Mucosa of stomach (tissue), 1 donor: ENCODE results near the gene RASAL2.

Source experiments
- H3K27me3 ChIP-seq: one replicate; pipeline ENCODE4 v1.7.0; 2013; ENCODE audit warnings: mild to moderate bottlenecking, low read length; ENCODE audit not compliant: control insufficient read depth, insufficient read depth
- H3K36me3 ChIP-seq: one replicate; pipeline ENCODE4 v1.7.0; 2013; ENCODE audit warnings: low read length; ENCODE audit not compliant: control insufficient read depth, insufficient read depth
- H3K4me1 ChIP-seq: one replicate; pipeline ENCODE4 v1.7.0; 2013; ENCODE audit warnings: mild to moderate bottlenecking, low read length; ENCODE audit not compliant: control insufficient read depth, insufficient read depth
- H3K4me3 ChIP-seq: one replicate; pipeline ENCODE4 v1.7.0; 2013; ENCODE audit warnings: low read length
- H3K9ac ChIP-seq: one replicate; pipeline ENCODE4 v1.7.0; 2013; ENCODE audit warnings: mild to moderate bottlenecking, low read length, moderate library complexity
- H3K9me3 ChIP-seq: one replicate; pipeline ENCODE4 v1.7.0; 2013; ENCODE audit warnings: mild to moderate bottlenecking, low read length, moderate library complexity; ENCODE audit not compliant: control insufficient read depth
- donor health status: Pancreatic carcinoma.

Gene RASAL2

DNA sequence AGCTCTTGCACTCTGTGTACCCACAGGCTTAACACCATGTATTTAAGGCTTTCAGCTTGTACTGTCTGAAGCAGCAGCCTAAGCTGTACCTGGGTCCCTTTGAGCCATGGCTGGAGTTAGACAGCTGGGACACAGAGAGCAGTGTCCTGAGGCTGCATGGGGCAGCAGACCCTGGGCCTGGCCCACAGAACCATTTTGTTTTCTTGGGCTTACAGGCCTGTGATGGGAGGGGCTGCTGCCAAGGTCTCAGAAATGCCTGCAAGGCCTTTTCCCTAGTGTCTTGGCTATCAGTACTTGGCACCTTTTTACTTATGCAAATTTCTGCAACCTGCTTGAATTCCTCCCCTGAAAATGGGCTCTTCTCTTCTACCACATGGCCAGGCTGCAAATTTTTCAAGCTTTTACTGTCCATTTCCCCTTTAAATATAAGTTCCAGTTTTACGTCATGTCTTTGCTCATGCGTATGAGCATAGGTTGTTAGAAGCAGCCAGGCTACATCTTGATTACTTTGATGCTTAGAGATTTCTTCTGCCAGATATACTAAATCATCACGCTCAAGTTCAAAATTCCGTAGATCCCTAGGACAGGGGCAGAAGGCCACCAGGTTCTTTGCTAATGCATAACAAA lies 259.0 kb downstream of the RASAL2 start:
- Histone ChIP-seq H3K9me3 (no peaks in the 10 kb centered on the region), H3K27me3 (no peaks in the 10 kb centered on the region), H3K36me3 (no peaks in the 10 kb centered on the region), H3K4me1 (peaks cover 9% of the 10 kb centered on the region), H3K9ac (no peak overlapping the region), H3K4me3 (no peak overlapping the region)

- no peak overlapping the region for H3K4me3 ChIP-seq
These were observed 259.6 kb downstream of the RASAL2 start for GRCh38 chr1:178353524-178353923.

DNA sequence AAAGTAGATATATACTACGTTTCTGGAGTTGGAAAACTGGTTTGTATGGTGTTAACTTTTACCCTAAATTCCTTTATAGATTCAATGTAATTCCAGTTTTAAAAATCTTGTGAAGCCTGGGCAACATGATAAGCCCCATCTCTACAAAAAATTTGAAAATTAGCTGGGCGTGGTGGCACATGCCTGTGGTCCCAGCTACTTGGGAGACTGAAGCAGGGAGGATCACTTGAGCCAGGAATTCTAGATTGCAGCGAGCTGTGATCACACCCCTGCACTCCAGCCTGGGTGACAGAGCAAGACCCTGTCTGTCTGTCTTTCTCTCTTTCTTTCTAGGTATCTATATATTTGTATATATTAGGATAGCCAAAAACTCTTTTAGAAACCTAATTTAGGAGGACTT lies 260.9 kb downstream of the RASAL2 start:
- no peaks in the 10 kb centered on the region for H3K27me3 ChIP-seq
- no peak overlapping the region for H3K9ac ChIP-seq
- H3K4me1 ChIP-seq: peaks cover 13% of the 10 kb centered on the region
- no peaks in the 10 kb centered on the region for H3K36me3 ChIP-seq
- no peaks in the 10 kb centered on the region for H3K9me3 ChIP-seq
- H3K4me3 ChIP-seq: no peak overlapping the region

More at GRCh38 chr1:178353524-178353923, 259.6 kb downstream of the RASAL2 start:
- H3K9me3 ChIP-seq: no peaks in the 10 kb centered on the region
- no peaks in the 10 kb centered on the region for H3K27me3 ChIP-seq
- no peaks in the 10 kb centered on the region for H3K36me3 ChIP-seq
- H3K4me1 ChIP-seq: peaks cover 9% of the 10 kb centered on the region
- H3K9ac ChIP-seq: no peak overlapping the region

- Histone ChIP-seq H3K4me3 (no peak overlapping the region), H3K4me1 (peaks cover 13% of the 10 kb centered on the region), H3K36me3 (no peaks in the 10 kb centered on the region), H3K9me3 (no peaks in the 10 kb centered on the region), H3K27me3 (no peaks in the 10 kb centered on the region), H3K9ac (no peak overlapping the region)
These were observed 262.4 kb downstream of the RASAL2 start for GRCh38 chr1:178356299-178356698.

DNA sequence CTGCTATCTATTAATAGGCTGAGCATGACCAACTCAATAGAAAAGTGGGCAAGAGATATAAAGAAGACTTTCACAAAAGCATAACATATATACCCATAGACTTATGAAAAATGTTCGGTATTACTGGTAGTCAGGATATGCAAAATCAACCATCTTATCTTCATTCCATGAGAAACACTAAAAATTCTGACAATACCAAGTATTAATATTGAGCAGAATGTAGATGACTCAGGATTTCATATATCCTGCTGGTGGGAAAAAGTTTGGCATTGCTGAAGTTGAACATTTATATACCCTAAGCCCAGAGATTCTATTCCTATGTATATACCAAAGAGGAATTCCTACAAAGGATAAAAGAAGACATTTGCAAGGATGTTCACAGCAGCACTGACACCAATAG lies 264.6 kb downstream of the RASAL2 start:
- H3K27me3 ChIP-seq: no peaks in the 10 kb centered on the region
- H3K4me1 ChIP-seq: peaks cover 13% of the 10 kb centered on the region
- H3K9ac ChIP-seq: no peak overlapping the region
- no peaks in the 10 kb centered on the region for H3K36me3 ChIP-seq
- no peaks in the 10 kb centered on the region for H3K9me3 ChIP-seq
- no peak overlapping the region for H3K4me3 ChIP-seq

DNA sequence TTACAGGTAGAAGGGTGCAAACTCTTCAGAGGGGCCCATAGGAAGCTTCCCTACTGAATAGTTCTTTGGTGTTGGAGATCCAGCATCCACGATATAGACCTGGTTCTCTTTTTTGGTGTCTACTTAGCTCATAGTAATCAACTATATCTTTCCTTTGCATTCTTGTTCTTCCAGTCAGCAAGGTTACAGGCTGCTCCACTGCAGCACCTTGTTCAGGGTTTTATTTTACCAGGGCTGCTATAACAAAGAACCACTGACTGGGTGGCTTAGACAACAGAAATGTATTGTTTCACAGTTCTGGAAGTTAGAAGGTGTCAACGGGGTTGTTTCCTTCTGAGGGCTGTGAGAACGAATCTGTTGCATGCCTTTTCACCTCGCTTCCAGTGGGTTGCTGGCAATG lies 266.5 kb downstream of the RASAL2 start:
- no peak overlapping the region for H3K4me3 ChIP-seq

GRCh38 chr1:178361847-178362246 lies 267.9 kb downstream of the RASAL2 start:
- no peak overlapping the region for H3K9ac ChIP-seq
- H3K27me3 ChIP-seq: no peaks in the 10 kb centered on the region
- no peaks in the 10 kb centered on the region for H3K36me3 ChIP-seq
- H3K4me3 ChIP-seq: no peak overlapping the region
- peaks cover 29% of the 10 kb centered on the region for H3K4me1 ChIP-seq
- H3K9me3 ChIP-seq: no peaks in the 10 kb centered on the region

More for the DNA sequence above, 266.5 kb downstream of the RASAL2 start:
- H3K9ac ChIP-seq: no peak overlapping the region
- H3K36me3 ChIP-seq: no peaks in the 10 kb centered on the region
- no peaks in the 10 kb centered on the region for H3K27me3 ChIP-seq
- H3K4me1 ChIP-seq: peaks cover 28% of the 10 kb centered on the region
- no peaks in the 10 kb centered on the region for H3K9me3 ChIP-seq

- Histone ChIP-seq H3K4me1 (peaks cover 29% of the 10 kb centered on the region), H3K9me3 (no peaks in the 10 kb centered on the region), H3K27me3 (no peaks in the 10 kb centered on the region), H3K36me3 (no peaks in the 10 kb centered on the region), H3K4me3 (no peak overlapping the region), H3K9ac (no peak overlapping the region)
These were observed 268.8 kb downstream of the RASAL2 start for GRCh38 chr1:178362747-178363146.

- Histone ChIP-seq H3K27me3 (no peaks in the 10 kb centered on the region), H3K9ac (no peak overlapping the region), H3K36me3 (no peaks in the 10 kb centered on the region), H3K4me1 (peaks cover 25% of the 10 kb centered on the region), H3K9me3 (no peaks in the 10 kb centered on the region), H3K4me3 (no peak overlapping the region)
These were observed 270.9 kb downstream of the RASAL2 start for GRCh38 chr1:178364782-178365181.

DNA sequence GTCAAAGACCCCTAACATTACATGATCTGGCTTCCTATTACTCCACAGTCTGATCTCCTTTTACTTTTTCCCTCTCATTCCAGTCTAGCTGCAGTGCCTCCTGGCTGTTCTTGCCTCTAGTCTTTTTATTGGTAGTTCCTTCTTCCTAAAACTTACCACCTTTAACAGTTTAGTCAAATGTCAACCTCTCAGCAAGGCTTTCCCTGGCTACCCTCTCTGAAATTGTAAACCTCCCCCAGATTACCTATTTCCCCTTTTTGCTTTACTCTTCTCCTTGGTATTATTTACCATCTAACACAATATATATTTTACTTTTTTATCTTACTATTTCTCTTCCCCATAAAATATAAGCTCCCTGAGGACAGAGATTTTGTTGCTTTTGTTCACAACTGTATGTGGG lies 273.2 kb downstream of the RASAL2 start:
- H3K4me3 ChIP-seq: no peak overlapping the region
- peaks cover 15% of the 10 kb centered on the region for H3K4me1 ChIP-seq

DNA sequence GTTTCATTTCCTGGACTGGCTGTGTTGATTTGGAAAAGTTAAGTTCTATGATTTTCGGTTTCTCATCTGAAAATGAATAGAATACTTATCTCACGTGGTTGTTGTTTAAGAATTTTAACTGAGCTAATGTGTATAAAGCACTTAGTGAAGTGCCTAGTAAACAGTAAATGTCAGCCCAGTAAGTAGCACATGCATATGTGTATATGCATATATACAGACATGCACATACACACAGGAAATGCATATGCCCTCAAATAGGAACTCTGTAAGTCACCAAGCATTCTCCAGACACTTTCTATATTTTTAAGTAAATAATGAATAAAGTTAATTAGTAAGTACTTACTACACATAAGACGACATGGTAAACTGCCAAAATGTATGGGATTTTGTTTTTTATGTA lies 274.3 kb downstream of the RASAL2 start:
- Histone ChIP-seq H3K9me3 (no peaks in the 10 kb centered on the region), H3K4me3 (no peak overlapping the region), H3K4me1 (peaks cover 15% of the 10 kb centered on the region), H3K27me3 (no peaks in the 10 kb centered on the region), H3K9ac (no peak overlapping the region), H3K36me3 (no peaks in the 10 kb centered on the region)

More for the DNA sequence above, 273.2 kb downstream of the RASAL2 start:
- H3K36me3 ChIP-seq: no peaks in the 10 kb centered on the region
- no peaks in the 10 kb centered on the region for H3K27me3 ChIP-seq
- H3K9me3 ChIP-seq: no peaks in the 10 kb centered on the region
- H3K9ac ChIP-seq: no peak overlapping the region

DNA sequence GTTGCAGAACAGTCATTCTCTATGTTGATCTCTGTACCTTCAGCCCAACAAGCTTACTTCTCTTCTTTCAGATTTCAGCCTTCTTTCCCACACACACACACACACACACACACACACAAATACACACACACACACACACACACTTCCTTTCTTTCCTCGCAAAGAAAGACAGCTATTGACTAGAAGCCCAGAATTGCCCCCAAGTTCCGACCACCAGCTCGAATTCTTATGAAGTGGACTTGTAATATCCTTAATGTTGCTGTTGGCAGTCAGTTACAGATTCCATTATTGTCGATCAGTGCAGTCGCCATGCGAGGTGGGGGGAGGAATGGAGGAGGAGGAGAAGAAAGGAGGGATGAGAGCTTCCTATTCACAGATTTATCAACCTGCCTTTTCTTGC lies 277.3 kb downstream of the RASAL2 start:
- no peaks in the 10 kb centered on the region for H3K36me3 ChIP-seq
- H3K9ac ChIP-seq: no peak overlapping the region
- H3K4me3 ChIP-seq: no peak overlapping the region
- no peaks in the 10 kb centered on the region for H3K9me3 ChIP-seq
- H3K27me3 ChIP-seq: no peaks in the 10 kb centered on the region
- no peaks in the 10 kb centered on the region for H3K4me1 ChIP-seq

DNA sequence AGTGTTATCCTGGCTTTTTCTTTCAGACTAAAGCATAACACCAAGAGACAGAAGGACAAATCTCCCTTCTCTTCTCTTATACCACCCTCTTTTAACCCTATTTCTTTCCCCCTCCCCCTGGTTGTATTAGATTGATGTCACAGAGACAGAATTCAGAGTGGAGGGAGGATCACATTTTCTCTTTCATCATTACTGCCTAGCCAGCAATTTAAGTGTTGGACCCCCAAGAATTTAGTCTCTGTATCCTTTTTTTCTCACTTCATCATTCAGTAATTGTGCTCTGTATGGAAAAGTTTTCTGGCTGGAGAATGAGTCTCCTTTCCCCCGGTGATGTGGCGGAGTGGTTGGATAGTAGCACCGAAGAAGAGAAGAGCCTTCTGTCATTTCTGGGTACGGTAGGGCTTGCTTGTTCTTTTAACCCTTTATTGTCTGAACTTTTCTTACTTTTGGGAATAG lies 278.1 kb downstream of the RASAL2 start:
- no peaks in the 10 kb centered on the region for H3K9me3 ChIP-seq
- H3K4me3 ChIP-seq: no peak overlapping the region
- H3K36me3 ChIP-seq: no peaks in the 10 kb centered on the region
- H3K27me3 ChIP-seq: no peaks in the 10 kb centered on the region
- no peaks in the 10 kb centered on the region for H3K4me1 ChIP-seq
- H3K9ac ChIP-seq: no peak overlapping the region
